Lung (tissue), 12 donors: ENCODE results near the gene SMIM28. TPM values are rescaled to one million over a fixed set of nuclear protein-coding genes. Genes with fewer than 3 reads are reported as not detected.
A peak's percentile ranks its signal among the peaks of the same experiment; 100 is the strongest.

Source experiments
- ATAC-seq: fragments of 200-7000 bp; cut with Tn5 transposase; one replicate; pipeline ENCODE4 v1.9.1; 2020; ENCODE audit warnings: moderate number of reproducible peaks; ENCODE audit not compliant: insufficient read depth, low FRiP score
- DNase-seq, 3 donors: peaks; one replicate each; pipeline ENCODE4 v3.0.0-alpha.2; 2013 to 2017
- H3K27ac ChIP-seq, 2 donors: one replicate each; pipeline ENCODE4 v1.5.1; 2013; ENCODE audit warnings: mild to moderate bottlenecking in 2 of 2, moderate library complexity in 2 of 2, control low read depth in 1 of 2, inconsistent platforms in 1 of 2, low read depth in 1 of 2, low read length in 1 of 2
- H3K27me3 ChIP-seq, 3 donors: one replicate each; pipeline ENCODE4 v1.5.1; 2013; ENCODE audit warnings: low read length in 2 of 3; ENCODE audit not compliant: control insufficient read depth in 3 of 3, insufficient read depth in 3 of 3
- H3K36me3 ChIP-seq, 4 donors: one replicate each; pipeline ENCODE4 v1.5.1; 2013; ENCODE audit warnings: low read length in 4 of 4, mild to moderate bottlenecking in 1 of 4, moderate library complexity in 1 of 4; ENCODE audit not compliant: control insufficient read depth in 4 of 4, insufficient read depth in 4 of 4
- H3K4me1 ChIP-seq, 5 donors: one replicate each; pipeline ENCODE4 v1.5.1; 2013; ENCODE audit warnings: low read length in 5 of 5, mild to moderate bottlenecking in 2 of 5, moderate library complexity in 1 of 5; ENCODE audit not compliant: control insufficient read depth in 5 of 5, insufficient read depth in 5 of 5
- H3K4me3 ChIP-seq: one replicate; pipeline ENCODE4 v1.5.1; 2013; ENCODE audit warnings: mild to moderate bottlenecking, control low read depth, moderate library complexity
- H3K9ac ChIP-seq, 2 donors: one replicate each; pipeline ENCODE4 v1.5.1; 2013; ENCODE audit warnings: low read length in 2 of 2, control low read depth in 1 of 2; ENCODE audit not compliant: insufficient read depth in 1 of 2
- H3K9me3 ChIP-seq, 4 donors: one replicate each; pipeline ENCODE4 v1.5.1; 2013; ENCODE audit warnings: low read length in 3 of 4, mild to moderate bottlenecking in 1 of 4, moderate library complexity in 1 of 4; ENCODE audit not compliant: control insufficient read depth in 4 of 4, insufficient read depth in 3 of 4
- CTCF ChIP-seq: IDR thresholded peaks from 2 replicates; pipeline ENCODE4 v1.5.1; 2012; ENCODE audit warnings: mild to moderate bottlenecking; ENCODE audit errors: control extremely low read depth, extremely low read depth
- WGBS, 2 donors: extraction: QIAGEN DNeasy Blood & Tissue Kit; methylation state at CpG; one replicate each; pipeline ENCODE4 v1.1.7; 2013; 5-methylcytosine and 5-hydroxymethylcytosine counted together
- polyA plus RNA-seq, 2 donors: library from polyadenylated mRNA; stranded (reverse); fragments of 200-250 nt; gene quantifications; one replicate each; pipeline ENCODE4 v1.2.1, GENCODE V29; 2013
- total RNA-seq, 2 donors: library from RNA; depleted of rRNA in 1 of 2; stranded (reverse); fragments of >200 nt in 1 of 2; gene quantifications; one replicate each; pipeline ENCODE4 v1.2.1, GENCODE V29; 2014 to 2021
- donor health status: control.
- donor health status: control.
- donor health status: Bipolar disorder and iron deficiency.
- donor health status: healthy.
- donor health status: DM: yes; HTN: yes; CAD: no.

Gene SMIM28
- total and polyA plus RNA-seq, 4 donors, result not detected

DNA sequence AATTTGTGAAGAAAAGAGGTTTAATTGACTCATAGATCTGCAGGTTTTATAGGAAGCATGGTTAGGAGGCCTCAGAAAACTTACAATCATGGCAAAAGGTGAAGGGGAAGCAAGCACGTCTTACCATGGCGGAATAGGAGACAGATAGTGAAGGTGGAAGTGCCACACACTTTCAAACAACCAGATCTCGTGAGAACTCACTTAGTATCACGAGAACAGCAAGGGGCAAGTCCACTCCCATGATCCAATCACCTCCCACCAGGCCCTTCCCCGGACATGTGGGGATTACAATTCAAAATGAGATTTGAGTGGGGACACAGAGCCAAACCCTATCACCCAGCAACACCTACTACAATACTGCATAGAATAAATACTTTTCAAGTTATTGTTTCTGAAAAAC lies 19.0 kb downstream of the SMIM28 start:
- Histone ChIP-seq H3K4me1 (peaks cover 0 to 6% (median 0%) of the 10 kb centered on the region in 5 donors), H3K9ac (no peak overlapping the region), H3K36me3 (no peaks in the 10 kb centered on the region), H3K27me3 (no peaks in the 10 kb centered on the region), H3K9me3 (no peaks in the 10 kb centered on the region), H3K27ac (no peak overlapping the region), H3K4me3 (no peak overlapping the region)
- no peak for TF ChIP-seq CTCF
- ATAC-seq (no peak), DNase-seq (no peak)
- 92 to 93% methylated on average over 5 of the region's 5 CpGs for WGBS, 2 donors

DNA sequence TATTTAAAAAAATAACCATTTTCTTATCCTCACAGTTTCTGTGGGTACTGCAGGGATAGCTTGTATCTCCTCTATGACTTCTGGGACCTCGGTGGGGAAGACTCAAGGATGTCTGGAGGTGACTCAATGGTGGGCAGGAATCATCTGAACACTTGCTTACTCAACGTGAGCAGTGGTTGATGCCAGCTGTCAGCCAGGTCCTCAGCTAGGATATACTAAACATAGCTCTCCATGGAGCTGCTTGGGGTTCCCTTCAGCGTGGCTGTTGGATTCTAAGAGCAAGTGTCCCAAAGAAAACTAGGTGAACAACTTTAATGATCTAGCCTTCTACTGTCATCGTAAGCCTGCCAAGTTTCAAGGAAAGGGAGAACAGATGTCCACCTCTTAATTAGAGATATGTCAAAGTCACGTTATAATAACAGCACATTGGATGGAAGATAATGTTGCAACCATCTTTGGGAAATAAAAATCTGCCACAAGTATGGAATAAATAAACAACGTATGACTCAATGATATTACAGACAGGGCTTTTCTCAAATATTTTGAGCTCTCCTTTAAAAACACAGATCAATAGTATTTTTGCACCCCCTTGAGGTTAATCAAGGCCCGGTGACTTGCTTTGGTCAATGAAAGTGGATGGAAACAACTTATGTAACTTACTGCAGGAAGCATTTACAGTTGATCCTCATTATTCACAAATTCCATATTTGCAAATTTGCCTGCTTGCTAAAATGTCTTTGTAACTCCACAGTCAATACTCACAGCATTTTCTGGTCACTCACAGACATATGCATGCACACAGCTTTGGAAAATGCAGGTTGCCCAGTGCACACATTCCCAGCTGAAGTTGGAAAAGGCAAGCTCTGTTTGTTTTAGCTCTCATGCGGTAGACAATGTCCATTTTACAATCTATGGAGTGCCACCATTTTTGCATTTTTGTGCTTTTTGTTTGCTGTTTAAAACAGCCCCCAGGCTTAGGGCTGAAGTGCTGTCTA lies 19.7 kb downstream of the SMIM28 start:
- Histone ChIP-seq H3K4me1 (peaks cover 0 to 6% (median 0%) of the 10 kb centered on the region in 5 donors), H3K9ac (no peak overlapping the region), H3K27me3 (no peaks in the 10 kb centered on the region), H3K9me3 (no peaks in the 10 kb centered on the region), H3K36me3 (no peaks in the 10 kb centered on the region), H3K4me3 (no peak overlapping the region), H3K27ac (no peak overlapping the region)
- 83 to 90% methylated on average over 8 of the region's 8 CpGs for WGBS, 2 donors
- no peak for DNase-seq
- no peak for TF ChIP-seq CTCF
- ATAC-seq, result no peak

- TF ChIP-seq CTCF, result no peak
- peak overlapping the region in 1 of 2 donors; percentile 49 for H3K27ac ChIP-seq
- no peak overlapping the region for H3K9ac ChIP-seq
- WGBS, 2 donors, result 85 to 95% methylated on average over 3 of the region's 3 CpGs
- H3K4me1 ChIP-seq, result peaks cover 0 to 9% (median 0%) of the 10 kb centered on the region in 5 donors
- no peak for ATAC-seq
- H3K4me3 ChIP-seq, result no peak overlapping the region
- no peaks in the 10 kb centered on the region for H3K9me3 ChIP-seq
- no peaks in the 10 kb centered on the region for H3K27me3 ChIP-seq
- DNase-seq, result no peak
- H3K36me3 ChIP-seq, result peaks cover 0 to 1% (median 0%) of the 10 kb centered on the region in 4 donors
Measured at GRCh38 chr6:138400326-138400725, 22.6 kb downstream of the SMIM28 start.
